IMR-90 (cell line): ENCODE measurements around the gene UTY. TPM values are rescaled to one million over a fixed set of nuclear protein-coding genes. Genes with fewer than 3 reads are reported as not detected.

Experiments used
- ATAC-seq: fragments of 200-7000 bp; cut with Tn5 transposase; 2 replicates; pipeline ENCODE4 v1.9.1; 2020; ENCODE audit warnings: low read depth, mild to moderate bottlenecking, moderate library complexity
- BruUV-seq: library from RNA; stranded (reverse); fragments of 400-500 nt; replicated peaks from 2 replicates; lab custom pipeline; 2021; lab: Mats Ljungman, UMichigan
- CTCF ChIA-PET: fragments of 300-600 bp; formaldehyde crosslinking; extraction: SDS; loops from one replicate; lab custom pipeline; 2021; ENCODE audit warnings: antibody characterized with exemption; lab: Yijun Ruan, JAX
- POLR2A ChIA-PET: fragments of 300-600 bp; sonication (Branson Sonifier 250); formaldehyde crosslinking; loops from one replicate; lab custom pipeline; 2022; ENCODE audit warnings: antibody characterized with exemption; ENCODE audit not compliant: unreplicated experiment; lab: Charles Lee
- DNase-seq: peaks from one replicate; pipeline ENCODE4 v3.0.0; 2013
- H2AFZ ChIP-seq: replicated peaks from 2 replicates; pipeline ENCODE3; 2013; ENCODE audit warnings: low read length, mild to moderate bottlenecking; ENCODE audit not compliant: poor library complexity
- H2AK5ac ChIP-seq: 2 replicates; pipeline ENCODE4 v1.6.1; 2013; ENCODE audit warnings: low read depth, low read length, inconsistent platforms
- H2AK9ac ChIP-seq: replicated peaks from 2 replicates; pipeline ENCODE3; 2013; ENCODE audit warnings: mild to moderate bottlenecking, low read depth, low read length, moderate library complexity; ENCODE audit not compliant: poor library complexity
- H2BK120ac ChIP-seq: 2 replicates; pipeline ENCODE4 v1.6.1; 2013; ENCODE audit warnings: low read depth, low read length, inconsistent platforms
- H2BK15ac ChIP-seq: 3 replicates; pipeline ENCODE4 v1.6.1; 2013; ENCODE audit warnings: low read depth, low read length, inconsistent platforms
- H2BK20ac ChIP-seq: 2 replicates; pipeline ENCODE4 v1.6.1; 2013; ENCODE audit warnings: low read depth, mild to moderate bottlenecking, inconsistent platforms, low read length, moderate library complexity
- H2BK5ac ChIP-seq: 2 replicates; pipeline ENCODE4 v1.6.1; 2013; ENCODE audit warnings: mild to moderate bottlenecking, low read depth, low read length, inconsistent platforms; ENCODE audit not compliant: poor library complexity, severe bottlenecking
- H3K14ac ChIP-seq: replicated peaks from 2 replicates; pipeline ENCODE4 v1.6.1; 2013; ENCODE audit warnings: low read depth, low read length, inconsistent platforms
- H3K18ac ChIP-seq: 2 replicates; pipeline ENCODE4 v1.6.1; 2013; ENCODE audit warnings: low read depth, low read length, control low read depth
- H3K23ac ChIP-seq: 2 replicates; pipeline ENCODE4 v1.6.1; 2013; ENCODE audit warnings: low read depth, low read length, inconsistent platforms
- H3K27ac ChIP-seq: 2 replicates; pipeline ENCODE4 v1.5.1; 2013; ENCODE audit warnings: mild to moderate bottlenecking, control low read depth, low read length; ENCODE audit not compliant: insufficient read depth
- H3K27me3 ChIP-seq: 2 replicates; pipeline ENCODE4 v1.6.1; 2013; ENCODE audit warnings: low read length; ENCODE audit not compliant: control insufficient read depth, insufficient read depth
- H3K36me3 ChIP-seq: 2 replicates; pipeline ENCODE4 v1.6.1; 2013; ENCODE audit warnings: low read length, mixed read lengths; ENCODE audit not compliant: control insufficient read depth, insufficient read depth
- H3K4ac ChIP-seq: 2 replicates; pipeline ENCODE4 v1.6.1; 2013; ENCODE audit warnings: low read depth, low read length, inconsistent platforms
- H3K4me1 ChIP-seq: 2 replicates; pipeline ENCODE4 v1.6.1; 2013; ENCODE audit warnings: low read length, mixed read lengths; ENCODE audit not compliant: control insufficient read depth, insufficient read depth
- H3K4me2 ChIP-seq: 2 replicates; pipeline ENCODE4 v1.6.1; 2013; ENCODE audit warnings: low read depth, mild to moderate bottlenecking, control low read depth, low read length, moderate library complexity
- H3K4me3 ChIP-seq: 2 replicates; pipeline ENCODE4 v1.5.1; 2013; ENCODE audit warnings: low read depth, mild to moderate bottlenecking, control low read depth, low read length, moderate library complexity; ENCODE audit not compliant: insufficient read depth
- H3K56ac ChIP-seq: 2 replicates; pipeline ENCODE4 v1.6.1; 2013; ENCODE audit warnings: low read length, inconsistent platforms; ENCODE audit not compliant: insufficient read depth; ENCODE audit errors: extremely low read depth
- H3K79me1 ChIP-seq, 2 experiments: 2 replicates each; pipeline ENCODE4 v1.6.1; 2013; ENCODE audit warnings: low read length in 2 of 2, inconsistent platforms in 1 of 2, low read depth in 1 of 2
- H3K9ac ChIP-seq: 2 replicates; pipeline ENCODE4 v1.6.1; 2013; ENCODE audit warnings: low read depth, low read length, control low read depth
- H3K9me1 ChIP-seq: 2 replicates; pipeline ENCODE4 v1.6.1; 2013; ENCODE audit warnings: low read length, inconsistent platforms; ENCODE audit not compliant: insufficient read depth
- H3K9me3 ChIP-seq: 2 replicates; pipeline ENCODE4 v1.6.1; 2013; ENCODE audit warnings: low read length; ENCODE audit not compliant: control insufficient read depth, insufficient read depth
- H4K20me1 ChIP-seq: 2 replicates; pipeline ENCODE4 v1.6.1; 2013; ENCODE audit warnings: low read length, inconsistent platforms; ENCODE audit not compliant: insufficient read depth
- H4K5ac ChIP-seq: 2 replicates; pipeline ENCODE4 v1.6.1; 2013; ENCODE audit warnings: mild to moderate bottlenecking, low read depth, low read length, control low read depth
- H4K8ac ChIP-seq, 2 experiments: 2 replicates each; pipeline ENCODE4 v1.6.1; 2013; ENCODE audit warnings: low read depth in 2 of 2, low read length in 2 of 2, control low read depth in 1 of 2, inconsistent platforms in 1 of 2
- H4K91ac ChIP-seq: 2 replicates; pipeline ENCODE4 v1.6.1; 2013; ENCODE audit warnings: low read depth, low read length, inconsistent platforms; ENCODE audit not compliant: insufficient read depth
- BHLHE40 ChIP-seq: fragments of 150-350 bp; IDR thresholded peaks from 2 replicates; pipeline ENCODE4 v1.6.1; 2016; ENCODE audit warnings: mild to moderate bottlenecking, low read depth, low read length
- CEBPB ChIP-seq: IDR thresholded peaks from 2 replicates; pipeline ENCODE4 v1.6.1; 2012; ENCODE audit warnings: low read depth, low read length, improper control_type of control experiment
- CHD1 ChIP-seq: IDR thresholded peaks from 2 replicates; pipeline ENCODE4 v1.6.1; 2012; ENCODE audit warnings: low read depth, low read length, improper control_type of control experiment
- ELK1 ChIP-seq: fragments of 150-350 bp; IDR thresholded peaks from 2 replicates; pipeline ENCODE4 v1.6.1; 2016; ENCODE audit warnings: low read depth, mild to moderate bottlenecking, low read length, moderate library complexity, borderline replicate concordance
- FOS ChIP-seq: fragments of 150-350 bp; IDR thresholded peaks from 2 replicates; pipeline ENCODE4 v1.6.1; 2016; ENCODE audit warnings: low read depth, low read length
- MAFK ChIP-seq: IDR thresholded peaks from 2 replicates; pipeline ENCODE4 v1.6.1; 2012; ENCODE audit warnings: low read depth, low read length, improper control_type of control experiment
- MAZ ChIP-seq: IDR thresholded peaks from 2 replicates; pipeline ENCODE4 v1.6.1; 2012; ENCODE audit warnings: low read depth, mild to moderate bottlenecking, low read length, improper control_type of control experiment, moderate library complexity, borderline replicate concordance
- MXI1 ChIP-seq: IDR thresholded peaks from 2 replicates; pipeline ENCODE4 v1.6.1; 2012; ENCODE audit warnings: low read depth, mild to moderate bottlenecking, low read length, moderate library complexity, borderline replicate concordance
- NFE2L2 ChIP-seq: fragments of 150-350 bp; IDR thresholded peaks from 2 replicates; pipeline ENCODE4 v1.6.1; 2016; ENCODE audit warnings: low read depth, mild to moderate bottlenecking, low read length
- POLR2A ChIP-seq: IDR thresholded peaks from 2 replicates; pipeline ENCODE4 v1.6.1; 2012; ENCODE audit warnings: mild to moderate bottlenecking, low read depth, low read length
- RAD21 ChIP-seq: IDR thresholded peaks from 2 replicates; pipeline ENCODE4 v1.6.1; 2012; ENCODE audit warnings: low read length, improper control_type of control experiment
- RCOR1 ChIP-seq: IDR thresholded peaks from 2 replicates; pipeline ENCODE4 v1.6.1; 2012; ENCODE audit warnings: mild to moderate bottlenecking, low read length, improper control_type of control experiment; ENCODE audit not compliant: insufficient replicate concordance
- RFX5 ChIP-seq: IDR thresholded peaks from 2 replicates; pipeline ENCODE4 v1.8.0; 2012; ENCODE audit warnings: low read depth, mild to moderate bottlenecking, low read length, moderate library complexity
- SMC3 ChIP-seq: fragments of 150-350 bp; IDR thresholded peaks from 2 replicates; pipeline ENCODE4 v1.6.1; 2016; ENCODE audit warnings: low read depth, mild to moderate bottlenecking, antibody characterized with exemption, low read length, moderate library complexity
- USF2 ChIP-seq: fragments of 150-350 bp; IDR thresholded peaks from 2 replicates; pipeline ENCODE4 v1.6.1; 2017; ENCODE audit warnings: mild to moderate bottlenecking, antibody characterized with exemption, low read length, low read depth
- WGBS, 2 experiments: methylation state at CpG; one replicate each; pipeline versions ENCODE4 v1.1.5 to v1.1.7; 2013; ENCODE audit warnings: missing lambda C conversion rate in 2 of 2; ENCODE audit not compliant: insufficient read length in 1 of 2; ENCODE audit errors: extremely low coverage in 2 of 2; 5-methylcytosine and 5-hydroxymethylcytosine counted together
- dilution Hi-C: fragments of 300-500 bp; cut with HindIII; formaldehyde crosslinking; loops from one replicate; pipeline ENCODE4 v1.14.3; 2018; ENCODE audit warnings: low sequenced_read_pairs; ENCODE audit not compliant: unreplicated experiment
- in situ Hi-C: fragments of 300-500 bp; cut with MboI; formaldehyde crosslinking; loops from 3 replicates; pipeline ENCODE4 v1.14.3; 2019; ENCODE audit warnings: low sequenced_read_pairs, inconsistent platforms, mixed read lengths
- intact Hi-C: fragments of 100-400 bp; cut with micrococcal nuclease; formaldehyde crosslinking; loops from 2 replicates; pipeline ENCODE4 v1.10.0; 2022
- polyA plus RNA-seq, 3 experiments: library from polyadenylated mRNA; depleted of rRNA; stranded (reverse); fragments of >200 nt; gene quantifications; 2 replicates each; pipeline ENCODE4 v1.2.3, GENCODE V29; 2012; ENCODE audit warnings: low replicate concordance in 1 of 3
- total RNA-seq: library from RNA; depleted of rRNA; stranded (reverse); fragments of >200 nt; gene quantifications from 2 replicates; pipeline ENCODE4 v1.2.3, GENCODE V29; 2012
- TF ChIP-seq, protein P1 (sequence below): conservative IDR thresholded peaks from 2 replicates; pipeline ENCODE4 v1.5.1; 2012; ENCODE audit warnings: mild to moderate bottlenecking, low read depth, low read length, improper control_type of control experiment

The UTY gene
- total and polyA plus RNA-seq, 2 of the 4 experiments (the other 2 are of a cell fraction): not detected

- Histone ChIP-seq H2BK5ac (no peak overlapping the region), H2BK15ac (no peak overlapping the region), H3K14ac (no peak overlapping the region), H3K4me3 (no peak overlapping the region), H3K23ac (no peak overlapping the region), H2AK5ac (no peak overlapping the region), H3K18ac (no peak overlapping the region), H2AFZ (no peak overlapping the region), H2AK9ac (no peak overlapping the region), H3K9me1 (no peaks in the 10 kb centered on the region), H4K91ac (no peak overlapping the region), H4K20me1 (no peaks in the 10 kb centered on the region), H3K27me3 (no peaks in the 10 kb centered on the region), H3K56ac (no peak overlapping the region), H3K9ac (no peak overlapping the region), H3K4me1 (no peaks in the 10 kb centered on the region), H2BK20ac (no peak overlapping the region), H4K5ac (no peak overlapping the region), H3K4ac (no peak overlapping the region), H3K4me2 (no peak overlapping the region), H4K8ac (no peak overlapping the region), H3K36me3 (no peaks in the 10 kb centered on the region), H3K79me1 (no peaks in the 10 kb centered on the region), H2BK120ac (no peak overlapping the region), H3K9me3 (no peaks in the 10 kb centered on the region), H3K27ac (no peak overlapping the region)
- in situ Hi-C loops (no loop called here), intact Hi-C loops (no loop called here), dilution Hi-C loops (no loop called here)
- no peak for TF ChIP-seq NFE2L2
- no peak for TF ChIP-seq USF2
- TF ChIP-seq BHLHE40: no peak
- no peak for TF ChIP-seq SMC3
- TF ChIP-seq RCOR1: no peak
- TF ChIP-seq MAZ: no peak
- TF ChIP-seq RAD21: no peak
- TF ChIP-seq FOS: no peak
- no peak for TF ChIP-seq MAFK
- no peak for TF ChIP-seq CEBPB
- TF ChIP-seq, protein P1, sequence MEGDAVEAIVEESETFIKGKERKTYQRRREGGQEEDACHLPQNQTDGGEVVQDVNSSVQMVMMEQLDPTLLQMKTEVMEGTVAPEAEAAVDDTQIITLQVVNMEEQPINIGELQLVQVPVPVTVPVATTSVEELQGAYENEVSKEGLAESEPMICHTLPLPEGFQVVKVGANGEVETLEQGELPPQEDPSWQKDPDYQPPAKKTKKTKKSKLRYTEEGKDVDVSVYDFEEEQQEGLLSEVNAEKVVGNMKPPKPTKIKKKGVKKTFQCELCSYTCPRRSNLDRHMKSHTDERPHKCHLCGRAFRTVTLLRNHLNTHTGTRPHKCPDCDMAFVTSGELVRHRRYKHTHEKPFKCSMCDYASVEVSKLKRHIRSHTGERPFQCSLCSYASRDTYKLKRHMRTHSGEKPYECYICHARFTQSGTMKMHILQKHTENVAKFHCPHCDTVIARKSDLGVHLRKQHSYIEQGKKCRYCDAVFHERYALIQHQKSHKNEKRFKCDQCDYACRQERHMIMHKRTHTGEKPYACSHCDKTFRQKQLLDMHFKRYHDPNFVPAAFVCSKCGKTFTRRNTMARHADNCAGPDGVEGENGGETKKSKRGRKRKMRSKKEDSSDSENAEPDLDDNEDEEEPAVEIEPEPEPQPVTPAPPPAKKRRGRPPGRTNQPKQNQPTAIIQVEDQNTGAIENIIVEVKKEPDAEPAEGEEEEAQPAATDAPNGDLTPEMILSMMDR: no peak
- TF ChIP-seq RFX5: no peak
- TF ChIP-seq CHD1: no peak
- no peak for TF ChIP-seq MXI1
- TF ChIP-seq POLR2A: no peak
- TF ChIP-seq ELK1: no peak
- no CpG with 5 or more reads among the region's 3 CpGs for WGBS, 2 experiments
- ChIA-PET CTCF (no interaction called here), POLR2A (no interaction called here)
- ATAC-seq (no peak), DNase-seq (no peak)
- no TSS peak for BruUV-seq
Observed at GRCh38 chrY:13432293-13433025, 47.4 kb downstream of the UTY start.
